GM19395 (cell line): ENCODE results near the gene ATRAID.

Experiments used
- ATAC-seq: cut with Tn5 transposase; IDR thresholded peaks from one replicate; pipeline ENCODE4 v1.9.1; 2021; ENCODE audit warnings: mild to moderate bottlenecking, moderate library complexity; ENCODE audit not compliant: unreplicated experiment

ATRAID gene

DNA sequence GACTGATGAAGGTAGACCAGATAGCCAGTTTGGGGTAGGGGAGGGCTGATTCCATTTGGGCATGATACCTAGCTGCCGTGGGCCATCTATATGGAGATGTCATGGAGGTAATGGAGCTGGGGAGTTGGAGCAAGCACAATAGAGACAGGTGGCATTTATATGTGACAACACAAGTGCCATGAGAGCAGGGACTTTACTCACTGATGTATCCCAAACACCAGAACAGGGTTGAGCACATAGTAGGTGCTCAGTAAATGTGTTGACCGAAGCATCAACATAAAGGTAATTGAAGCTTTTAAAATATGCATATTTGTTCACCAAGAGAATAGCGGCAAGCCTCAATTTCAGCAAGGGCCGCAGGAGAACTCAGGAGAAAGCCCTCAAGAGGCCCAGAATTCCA, 36.1 kb downstream of the ATRAID start:
- no peak for ATAC-seq

- no peak for ATAC-seq
These were observed 37.5 kb downstream of the ATRAID start for GRCh38 chr2:27249159-27249890.

DNA sequence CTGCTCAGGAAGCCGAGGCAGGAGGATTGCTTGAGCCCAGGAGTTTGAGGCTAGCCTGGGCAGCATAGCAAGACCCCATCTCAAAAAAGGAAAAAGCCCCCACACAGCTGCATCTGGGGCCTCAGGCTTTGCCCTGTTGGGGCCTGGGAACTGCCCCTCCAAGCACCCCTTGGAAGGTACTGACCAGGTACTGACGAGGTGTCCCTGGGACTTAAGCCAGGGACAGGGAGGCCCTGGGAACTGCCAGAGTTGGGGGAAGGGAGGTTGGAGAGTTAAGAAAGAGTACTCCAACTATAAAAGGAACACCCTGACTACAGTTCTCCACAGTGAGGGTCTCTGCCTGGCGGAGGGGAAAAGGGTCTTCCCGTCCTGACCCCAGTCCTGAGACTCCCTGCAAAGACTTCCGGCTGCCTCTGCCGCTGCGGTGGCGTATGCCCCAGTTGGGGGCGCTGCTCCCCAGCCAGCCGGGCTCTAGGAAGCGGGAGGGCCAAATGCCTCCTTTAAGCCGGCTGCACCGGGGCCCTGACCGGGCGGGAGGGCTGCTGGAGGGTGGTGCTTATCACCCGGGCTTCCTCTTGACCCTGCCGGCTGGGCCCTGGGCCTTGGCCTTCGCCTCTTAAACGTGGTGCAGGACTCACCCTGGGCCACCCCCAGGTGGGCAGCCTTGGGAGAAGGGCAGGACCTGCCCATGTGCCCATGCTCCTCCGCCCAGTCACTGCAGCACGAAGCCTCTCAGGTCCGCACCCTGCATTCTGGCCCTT, 38.2 kb downstream of the ATRAID start:
- ATAC-seq, result no peak

GRCh38 chr2:27250652-27251379, 39.0 kb downstream of the ATRAID start:
- ATAC-seq, result no peak

GRCh38 chr2:27251766-27252165, 39.9 kb downstream of the ATRAID start:
- ATAC-seq, result no peak

- ATAC-seq, result no peak
These were observed 43.3 kb downstream of the ATRAID start for GRCh38 chr2:27255187-27255586.

DNA sequence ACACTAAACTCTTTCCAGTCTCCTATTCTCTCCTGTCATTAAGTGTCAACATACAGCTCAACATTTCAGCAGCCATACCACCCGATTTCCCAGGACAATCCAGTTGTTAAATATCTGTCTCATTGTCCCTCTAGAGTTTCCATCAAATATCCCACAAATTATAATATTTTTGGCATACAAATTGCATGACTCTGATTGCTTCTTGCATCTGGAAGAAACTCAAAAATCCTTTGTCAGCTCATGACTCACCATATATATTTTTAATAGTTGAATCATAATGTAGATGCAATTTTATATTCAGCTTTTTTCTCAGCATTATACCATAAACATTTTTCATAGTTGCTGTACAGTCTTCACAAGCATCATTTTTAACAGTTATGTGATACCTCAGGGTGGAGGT, 43.8 kb downstream of the ATRAID start:
- ATAC-seq, result no peak

DNA sequence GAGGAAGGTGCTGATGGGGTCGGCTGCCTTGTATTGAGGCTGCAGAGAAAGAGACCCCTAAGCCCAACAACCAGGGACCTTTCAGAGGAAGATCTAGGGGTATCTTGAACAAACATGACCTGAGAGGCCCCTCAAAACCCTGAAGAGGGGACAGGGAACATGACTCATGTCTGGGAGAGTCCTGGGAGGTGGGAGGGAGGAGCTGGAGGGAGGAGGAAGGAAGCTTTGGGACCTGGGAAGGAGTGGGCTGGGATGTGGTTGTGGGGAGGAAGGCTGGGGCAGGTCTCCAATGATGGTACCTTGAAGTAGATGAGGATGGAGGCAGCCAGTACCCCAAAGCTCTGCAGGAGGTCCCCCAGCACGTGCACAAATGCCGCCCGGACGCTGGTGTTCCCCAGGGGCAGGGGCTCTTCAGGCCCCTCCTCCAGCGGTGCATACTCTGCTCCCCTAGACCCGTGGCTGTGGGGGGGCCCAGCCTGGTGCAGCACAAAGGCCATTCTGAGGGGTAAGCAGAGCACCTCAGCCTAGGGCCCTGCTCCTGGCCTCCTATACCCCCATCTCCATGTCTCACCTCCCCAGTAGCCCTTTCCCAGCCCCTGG, 45.1 kb downstream of the ATRAID start:
- no peak for ATAC-seq

DNA sequence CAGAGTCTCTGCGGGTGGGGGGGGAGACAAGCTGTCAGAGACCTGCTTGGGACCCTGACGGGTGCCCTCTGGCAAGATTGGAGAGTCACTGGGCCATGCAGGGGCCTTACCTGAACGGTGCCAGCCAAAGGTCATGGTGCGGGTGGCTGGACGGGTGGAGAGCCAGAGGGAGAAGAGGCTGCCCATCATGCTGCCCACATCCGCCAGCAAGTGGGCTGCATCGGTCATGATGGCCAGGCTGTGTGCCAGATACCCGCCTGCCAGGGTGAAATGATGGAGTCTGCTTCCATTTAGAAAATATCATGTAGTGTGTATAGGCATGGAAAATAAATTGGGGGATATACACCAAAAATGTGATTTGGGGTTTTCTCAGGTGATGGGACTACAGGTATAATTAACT, 46.2 kb downstream of the ATRAID start:
- ATAC-seq, result no peak

- no peak for ATAC-seq
These were observed 49.5 kb downstream of the ATRAID start for GRCh38 chr2:27261241-27261925.

- no peak for ATAC-seq
These were observed 50.1 kb downstream of the ATRAID start for GRCh38 chr2:27261926-27262298.

- ATAC-seq, result no peak
These were observed 50.8 kb downstream of the ATRAID start, which contains the start of gene SLC30A3 for GRCh38 chr2:27262379-27263286. Gene SLC30A3 (minus strand): TSS chr2:27263047. CDS start chr2:27262906, 141 bp downstream.

DNA sequence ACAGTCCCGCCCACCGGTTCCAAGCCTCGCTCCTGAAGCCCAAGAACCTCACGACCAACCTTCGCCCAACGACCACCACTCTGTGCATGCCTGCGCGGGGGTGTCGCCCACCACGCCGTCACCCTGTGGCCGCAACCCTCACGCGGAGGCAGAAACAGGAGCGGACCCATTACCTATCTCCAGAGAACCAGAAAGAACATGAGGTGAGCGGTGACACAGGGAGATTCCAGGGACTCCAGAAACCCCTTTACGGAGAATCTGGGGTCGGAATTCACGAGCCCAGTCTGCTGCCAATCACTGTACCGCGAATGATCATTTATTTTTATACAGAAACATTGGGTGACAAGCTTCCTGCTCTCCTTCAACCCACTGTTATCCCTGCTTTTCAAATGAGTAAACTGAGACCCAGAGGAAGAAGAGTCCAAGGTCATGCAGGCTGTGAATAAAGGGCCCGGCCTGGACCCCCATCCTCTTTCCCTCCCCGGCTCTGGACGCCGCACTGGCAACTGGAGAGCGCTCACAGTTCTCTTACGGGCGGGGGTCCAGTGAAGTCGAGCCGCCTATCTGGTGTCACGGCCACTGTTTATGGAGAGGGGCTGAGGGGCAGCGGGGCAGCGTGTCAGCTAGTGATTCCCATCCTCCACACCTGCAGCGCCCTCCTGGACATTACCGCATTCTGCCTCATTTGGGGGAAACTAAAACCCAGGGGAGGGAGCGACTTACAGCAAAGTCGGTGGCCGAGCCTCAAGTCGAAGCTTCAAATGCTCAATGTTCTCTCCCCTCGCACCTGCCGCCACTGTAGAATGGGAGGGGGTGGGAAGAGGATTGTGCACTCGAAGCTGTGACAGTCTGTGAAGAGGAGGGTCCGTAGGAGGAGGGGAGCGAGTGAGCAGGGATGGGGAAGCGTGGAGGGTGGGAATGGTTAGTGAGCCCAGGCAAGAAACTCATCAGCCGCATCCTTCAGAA, 51.7 kb downstream of the ATRAID start:
- no peak for ATAC-seq

DNA sequence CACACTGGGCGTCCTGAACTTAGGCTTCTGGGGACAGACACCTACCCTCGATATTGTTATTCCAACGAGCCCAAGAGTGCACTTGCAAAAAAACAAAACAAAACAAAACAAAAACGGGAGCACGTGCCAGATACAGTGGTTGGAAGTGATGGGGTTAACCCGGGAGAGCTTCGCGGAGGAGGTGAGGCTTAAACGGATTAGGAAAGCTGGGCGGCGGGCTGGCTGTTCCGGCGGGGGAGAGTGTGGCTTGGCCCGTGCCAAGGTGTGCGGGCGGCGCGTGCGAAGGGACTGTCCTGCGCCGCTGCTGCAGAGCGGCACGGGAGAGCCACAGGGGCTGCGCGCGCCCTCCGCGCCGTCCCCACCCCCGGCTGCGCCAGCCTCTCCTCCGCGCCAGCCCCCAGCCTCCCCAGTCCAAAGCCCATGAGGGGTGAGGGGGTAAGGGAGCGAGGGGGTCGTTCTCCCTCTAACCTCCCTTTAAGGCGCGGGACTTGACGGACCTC, 52.5 kb downstream of the ATRAID start:
- no peak for ATAC-seq

GRCh38 chr2:27264753-27265535, 53.1 kb downstream of the ATRAID start:
- no peak for ATAC-seq

DNA sequence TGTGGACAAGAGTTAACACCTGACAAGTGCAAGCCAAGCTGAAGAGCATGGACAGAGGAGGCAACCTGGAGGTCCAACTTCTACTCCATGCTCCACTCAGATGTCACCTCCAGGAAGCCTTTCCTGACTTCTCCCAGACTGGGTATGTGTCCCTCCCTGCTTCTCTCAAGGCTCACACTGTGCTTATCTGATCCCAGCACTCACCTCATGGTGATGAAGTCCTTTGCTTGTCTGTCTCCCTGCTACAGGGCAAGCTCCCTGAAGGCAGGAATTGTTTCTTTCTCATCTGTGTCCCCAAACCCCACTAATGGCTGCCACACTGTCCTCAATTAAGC, 53.7 kb downstream of the ATRAID start:
- no peak for ATAC-seq
